HepG2 (cell line): ENCODE measurements around the gene ABTB2. TPM values are rescaled to one million over a fixed set of nuclear protein-coding genes. Genes with fewer than 3 reads are reported as not detected.
A peak's percentile ranks its signal among the peaks of the same experiment; 100 is the strongest.

Experiments
- BRCA1 ChIP-seq: sonication (generic); formaldehyde crosslinking; IDR thresholded peaks from 2 replicates; pipeline ENCODE4 v1.4.0; 2020; ENCODE audit warnings: missing genetic modification reagents
- CEBPG ChIP-seq: IDR thresholded peaks from 2 replicates; pipeline ENCODE4 v1.6.1; 2016
- CHCHD3 ChIP-seq: sonication (generic); formaldehyde crosslinking; IDR thresholded peaks from 2 replicates; pipeline ENCODE4 v1.8.0; 2022; ENCODE audit warnings: mild to moderate bottlenecking, missing genetic modification reagents, moderate library complexity
- HOXD1 ChIP-seq: sonication (generic); formaldehyde crosslinking; IDR thresholded peaks from 2 replicates; pipeline ENCODE4 v1.5.0; 2020; ENCODE audit warnings: missing genetic modification reagents
- ISL2 ChIP-seq: sonication (generic); formaldehyde crosslinking; IDR thresholded peaks from 2 replicates; pipeline ENCODE4 v1.5.0; 2020; ENCODE audit warnings: missing genetic modification reagents
- JUNB ChIP-seq: sonication (generic); formaldehyde crosslinking; IDR thresholded peaks from 2 replicates; pipeline ENCODE4 v1.8.0; 2022; ENCODE audit warnings: missing genetic modification reagents, mild to moderate bottlenecking, borderline replicate concordance
- JUND ChIP-seq: sonication (generic); formaldehyde crosslinking; IDR thresholded peaks from 2 replicates; pipeline ENCODE4 v1.8.0; 2022; ENCODE audit warnings: mild to moderate bottlenecking, missing genetic modification reagents
- PLRG1 ChIP-seq: fragments of 450-650 bp; conservative IDR thresholded peaks from 2 replicates; pipeline ENCODE4 v1.6.1; 2016
- PRMT3 ChIP-seq: sonication (generic); formaldehyde crosslinking; IDR thresholded peaks from 2 replicates; pipeline ENCODE4 v1.8.1; 2022; ENCODE audit warnings: low read depth, mild to moderate bottlenecking, moderate library complexity, missing genetic modification reagents, borderline replicate concordance
- RAD21 ChIP-seq: fragments of 450-650 bp; formaldehyde crosslinking; IDR thresholded peaks from 2 replicates; pipeline ENCODE4 v1.5.0; 2020; ENCODE audit warnings: mild to moderate bottlenecking
- SMARCE1 ChIP-seq: fragments of 450-650 bp; IDR thresholded peaks from 2 replicates; pipeline ENCODE4 v1.6.1; 2017; ENCODE audit warnings: borderline replicate concordance
- STAT5B ChIP-seq: sonication (generic); formaldehyde crosslinking; IDR thresholded peaks from 2 replicates; pipeline ENCODE4 v1.4.0; 2020; ENCODE audit warnings: missing genetic modification reagents
- TAF15 ChIP-seq: fragments of 200-400 bp; formaldehyde crosslinking; IDR thresholded peaks from one replicate; pipeline ENCODE4 v1.6.1; 2018; ENCODE audit warnings: mild to moderate bottlenecking, low read depth, low read length; ENCODE audit not compliant: poor library complexity, severe bottlenecking
- THAP11 ChIP-seq: IDR thresholded peaks from 2 replicates; pipeline ENCODE4 v1.6.1; 2016; ENCODE audit warnings: missing biosample characterization, missing genetic modification reagents
- ZBTB3 ChIP-seq: sonication (generic); formaldehyde crosslinking; IDR thresholded peaks from 2 replicates; pipeline ENCODE4 v1.4.0; 2020; ENCODE audit warnings: low read depth, mild to moderate bottlenecking, moderate library complexity, missing genetic modification reagents, borderline replicate concordance
- ZNF121 ChIP-seq: sonication (generic); formaldehyde crosslinking; IDR thresholded peaks from 2 replicates; pipeline ENCODE4 v1.5.0; 2020; ENCODE audit warnings: mild to moderate bottlenecking, missing genetic modification reagents
- ZNF124 ChIP-seq: sonication (generic); formaldehyde crosslinking; IDR thresholded peaks from 2 replicates; pipeline ENCODE4 v1.4.0; 2020; ENCODE audit warnings: missing genetic modification reagents
- ZNF260 ChIP-seq: sonication (generic); formaldehyde crosslinking; IDR thresholded peaks from 2 replicates; pipeline ENCODE4 v1.4.0; 2020; ENCODE audit warnings: missing genetic modification reagents, low read depth, mild to moderate bottlenecking, borderline replicate concordance
- ZNF460 ChIP-seq: sonication (generic); formaldehyde crosslinking; IDR thresholded peaks from 2 replicates; pipeline ENCODE4 v1.5.1; 2020; ENCODE audit warnings: missing genetic modification reagents, mild to moderate bottlenecking, borderline replicate concordance
- ZNF850 ChIP-seq: sonication (generic); formaldehyde crosslinking; conservative IDR thresholded peaks from 2 replicates; pipeline ENCODE4 v1.9.0; 2021; ENCODE audit warnings: mild to moderate bottlenecking, missing genetic modification reagents
- ZNF883 ChIP-seq: sonication (generic); formaldehyde crosslinking; IDR thresholded peaks from 2 replicates; pipeline ENCODE4 v1.5.1; 2020; ENCODE audit warnings: mild to moderate bottlenecking, missing genetic modification reagents; ENCODE audit errors: not compliant biosample characterization
- ZSCAN20 ChIP-seq: sonication (generic); formaldehyde crosslinking; IDR thresholded peaks from 2 replicates; pipeline ENCODE4 v1.4.0; 2020; ENCODE audit warnings: missing genetic modification reagents, mild to moderate bottlenecking, borderline replicate concordance
- polyA plus RNA-seq, 8 experiments: library from polyadenylated mRNA; depleted of rRNA in 3 of 8; stranded (reverse) in 7 of 8; unstranded in 1 of 8; fragments of >200 nt; fragmentation: Illumina TruSeq in 4 of 8; extraction: Trizol in 4 of 8; gene quantifications; 2 replicates each; pipeline versions ENCODE4 v1.2.1 to v1.2.3, GENCODE V29; 2011 to 2016; ENCODE audit warnings: low read depth in 4 of 8, missing spikeins in 1 of 8, mixed read lengths in 1 of 8; ENCODE audit not compliant: insufficient read depth in 1 of 8
- total RNA-seq, 5 experiments: library from RNA; depleted of rRNA; stranded (reverse); fragments of >200 nt; fragmentation: Illumina TruSeq; extraction: Trizol; gene quantifications; 2 replicates each; pipeline ENCODE4 v1.2.3, GENCODE V29; 2016; ENCODE audit warnings: low read depth in 1 of 5
- TF ChIP-seq, protein P1 (sequence below): sonication (generic); formaldehyde crosslinking; IDR thresholded peaks from 2 replicates; pipeline ENCODE4 v1.5.1; 2020; ENCODE audit warnings: missing genetic modification reagents, mild to moderate bottlenecking, borderline replicate concordance
- TF ChIP-seq, protein P2 (sequence below): sonication (generic); formaldehyde crosslinking; IDR thresholded peaks from 2 replicates; pipeline ENCODE4 v1.4.0; 2020; ENCODE audit warnings: missing genetic modification reagents
- TF ChIP-seq, protein P3 (sequence below): sonication (generic); formaldehyde crosslinking; IDR thresholded peaks from 2 replicates; pipeline ENCODE4 v1.8.0; 2022; ENCODE audit warnings: missing genetic modification reagents, mild to moderate bottlenecking, inconsistent platforms, borderline replicate concordance
- TF ChIP-seq, protein P4 (sequence below): sonication (generic); formaldehyde crosslinking; IDR thresholded peaks from 2 replicates; pipeline ENCODE4 v1.5.1; 2020; ENCODE audit warnings: missing genetic modification reagents, mild to moderate bottlenecking, borderline replicate concordance

Gene ABTB2
- total and polyA plus RNA-seq, 2 of the 13 experiments (the other 11 are each of a cell fraction or from before 2014, with no cell fraction given), result 5.1 to 15.4 TPM

DNA sequence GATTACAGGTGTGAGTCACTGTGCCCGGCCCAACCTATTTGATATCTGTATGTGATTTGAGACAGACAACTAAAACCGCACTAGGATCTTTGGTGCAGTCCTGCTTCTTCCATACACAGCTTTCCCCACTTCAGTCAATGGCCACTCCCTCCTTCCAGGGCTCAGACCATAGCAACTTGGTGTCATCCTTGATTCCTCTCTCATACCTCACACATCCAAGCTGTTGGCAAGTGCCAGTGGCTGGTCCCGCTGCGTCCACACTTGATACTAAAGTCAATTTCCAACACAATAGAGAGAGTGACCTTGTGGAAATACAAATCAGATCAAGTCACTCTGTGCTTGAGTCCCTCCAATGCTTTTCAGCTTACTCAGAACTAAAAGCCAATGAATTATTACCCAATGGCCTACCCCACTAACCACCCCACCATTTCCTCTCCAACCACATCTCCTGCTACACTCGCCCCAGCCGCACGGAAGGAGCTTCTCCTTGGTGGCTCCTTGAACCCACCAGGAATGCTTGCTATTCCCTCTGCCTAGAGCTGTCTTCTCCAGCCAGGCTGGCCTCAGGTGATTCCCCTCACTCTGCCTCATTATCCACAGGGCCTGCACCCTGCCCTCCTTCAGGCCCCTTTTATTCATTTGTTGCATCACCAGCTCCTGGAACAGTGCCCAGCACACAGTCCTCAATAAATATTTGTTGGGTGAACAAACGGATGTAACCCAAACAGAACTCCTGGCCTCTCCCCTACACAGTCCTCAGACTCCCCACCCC, 12.9 kb downstream of the ABTB2 start (continued):
- no peak for TF ChIP-seq ZSCAN20 (CRISPR knock-in tag)
- no peak for TF ChIP-seq CHCHD3 (CRISPR knock-in tag)
- no peak for TF ChIP-seq ZBTB3 (CRISPR knock-in tag)
- TF ChIP-seq, protein P1, sequence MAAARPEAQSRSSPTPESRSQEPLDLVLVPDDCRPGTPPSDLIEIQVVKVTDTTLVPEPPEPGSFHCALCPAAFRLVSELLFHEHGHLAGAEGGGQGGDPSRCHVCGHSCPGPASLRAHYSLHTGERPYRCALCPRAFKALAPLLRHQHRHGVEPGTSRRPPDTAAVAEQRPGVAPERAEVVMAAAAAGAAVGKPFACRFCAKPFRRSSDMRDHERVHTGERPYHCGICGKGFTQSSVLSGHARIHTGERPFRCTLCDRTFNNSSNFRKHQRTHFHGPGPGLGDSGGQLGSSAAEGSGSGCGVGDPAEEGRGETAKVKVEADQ, result no peak
- TF ChIP-seq THAP11, result peak; percentile 72
- TF ChIP-seq ZNF260, result no peak
- no peak for TF ChIP-seq SMARCE1
- TF ChIP-seq ZNF883 (CRISPR knock-in tag), result no peak
- TF ChIP-seq ZNF121, result no peak
- TF ChIP-seq ISL2, result peak; percentile 87
- TF ChIP-seq, protein P2, sequence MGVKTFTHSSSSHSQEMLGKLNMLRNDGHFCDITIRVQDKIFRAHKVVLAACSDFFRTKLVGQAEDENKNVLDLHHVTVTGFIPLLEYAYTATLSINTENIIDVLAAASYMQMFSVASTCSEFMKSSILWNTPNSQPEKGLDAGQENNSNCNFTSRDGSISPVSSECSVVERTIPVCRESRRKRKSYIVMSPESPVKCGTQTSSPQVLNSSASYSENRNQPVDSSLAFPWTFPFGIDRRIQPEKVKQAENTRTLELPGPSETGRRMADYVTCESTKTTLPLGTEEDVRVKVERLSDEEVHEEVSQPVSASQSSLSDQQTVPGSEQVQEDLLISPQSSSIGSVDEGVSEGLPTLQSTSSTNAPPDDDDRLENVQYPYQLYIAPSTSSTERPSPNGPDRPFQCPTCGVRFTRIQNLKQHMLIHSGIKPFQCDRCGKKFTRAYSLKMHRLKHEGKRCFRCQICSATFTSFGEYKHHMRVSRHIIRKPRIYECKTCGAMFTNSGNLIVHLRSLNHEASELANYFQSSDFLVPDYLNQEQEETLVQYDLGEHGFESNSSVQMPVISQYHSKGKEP (CRISPR knock-in tag), result no peak
- TF ChIP-seq STAT5B (CRISPR knock-in tag), result no peak
- TF ChIP-seq TAF15, result no peak
- no peak for TF ChIP-seq BRCA1 (CRISPR knock-in tag)
- TF ChIP-seq, protein P3, sequence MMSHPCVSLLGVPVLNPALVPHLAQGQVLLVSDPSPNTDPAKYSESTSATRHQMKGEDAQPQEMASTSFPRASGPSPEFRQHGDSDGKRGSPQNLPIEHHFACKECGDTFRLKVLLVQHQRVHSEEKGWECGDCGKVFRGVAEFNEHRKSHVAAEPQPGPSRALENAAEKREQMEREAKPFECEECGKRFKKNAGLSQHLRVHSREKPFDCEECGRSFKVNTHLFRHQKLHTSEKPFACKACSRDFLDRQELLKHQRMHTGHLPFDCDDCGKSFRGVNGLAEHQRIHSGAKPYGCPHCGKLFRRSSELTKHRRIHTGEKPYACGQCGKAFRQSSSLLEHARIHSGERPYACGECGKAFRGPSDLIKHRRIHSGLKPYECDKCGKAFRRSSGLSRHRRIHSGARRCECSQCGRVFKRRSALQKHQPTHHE (CRISPR knock-in tag), result no peak
- no peak for TF ChIP-seq PRMT3 (CRISPR knock-in tag)
- TF ChIP-seq RAD21 (CRISPR knock-in tag), result no peak
- no peak for TF ChIP-seq PLRG1
- peak; percentile 85; the same call in 1 of the 2 replicates for TF ChIP-seq JUND (CRISPR knock-in tag)
- peak; percentile 98 for TF ChIP-seq CEBPG
- peak; percentile 61; the same call in 1 of the 2 replicates for TF ChIP-seq HOXD1 (CRISPR knock-in tag)
- no peak for TF ChIP-seq ZNF850 (CRISPR knock-in tag)
- TF ChIP-seq, protein P4, sequence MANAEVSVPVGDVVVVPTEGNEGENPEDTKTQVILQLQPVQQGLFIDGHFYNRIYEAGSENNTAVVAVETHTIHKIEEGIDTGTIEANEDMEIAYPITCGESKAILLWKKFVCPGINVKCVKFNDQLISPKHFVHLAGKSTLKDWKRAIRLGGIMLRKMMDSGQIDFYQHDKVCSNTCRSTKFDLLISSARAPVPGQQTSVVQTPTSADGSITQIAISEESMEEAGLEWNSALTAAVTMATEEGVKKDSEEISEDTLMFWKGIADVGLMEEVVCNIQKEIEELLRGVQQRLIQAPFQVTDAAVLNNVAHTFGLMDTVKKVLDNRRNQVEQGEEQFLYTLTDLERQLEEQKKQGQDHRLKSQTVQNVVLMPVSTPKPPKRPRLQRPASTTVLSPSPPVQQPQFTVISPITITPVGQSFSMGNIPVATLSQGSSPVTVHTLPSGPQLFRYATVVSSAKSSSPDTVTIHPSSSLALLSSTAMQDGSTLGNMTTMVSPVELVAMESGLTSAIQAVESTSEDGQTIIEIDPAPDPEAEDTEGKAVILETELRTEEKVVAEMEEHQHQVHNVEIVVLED, result 0 out of 2 replicates have a peak, but pooled peaks have one; percentile 20
- TF ChIP-seq JUNB (CRISPR knock-in tag), result peak; percentile 69; the same call in 1 of the 2 replicates
- TF ChIP-seq ZNF460 (CRISPR knock-in tag), result peak; percentile 25; the same call in 1 of the 2 replicates
- TF ChIP-seq ZNF124 (CRISPR knock-in tag), result peak; percentile 71; the same call in 1 of the 2 replicates
